Coronary artery (tissue), 2 donors: Measurements from ENCODE around the gene ARMC3.

Experiments
- DNase-seq: peaks from one replicate; pipeline ENCODE4 v3.0.0-alpha.2; 2017; ENCODE audit warnings: low spot score
- H3K27ac ChIP-seq, 2 donors: fragments of 200-600 bp; sonication (generic); one replicate each; pipeline ENCODE4 v1.5.1; 2016 to 2019
- H3K4me3 ChIP-seq: fragments of 200-600 bp; sonication (generic); 2 replicates; pipeline ENCODE4 v1.5.1; 2016; ENCODE audit warnings: mild to moderate bottlenecking, moderate library complexity
- CTCF ChIP-seq: fragments of 200-600 bp; sonication (generic); IDR thresholded peaks from one replicate; pipeline ENCODE4 v1.5.1; 2019; ENCODE audit warnings: antibody characterized with exemption

ARMC3 gene

GRCh38 chr10:23051855-23052331, 124.0 kb downstream of the ARMC3 start:
- no peak for DNase-seq
- no peak for TF ChIP-seq CTCF
- Histone ChIP-seq H3K27ac (no peak overlapping the region), H3K4me3 (no peak overlapping the region)

GRCh38 chr10:23053036-23053435, 125.2 kb downstream of the ARMC3 start:
- no peak overlapping the region for H3K27ac ChIP-seq
- TF ChIP-seq CTCF, result no peak
- no peak for DNase-seq
- H3K4me3 ChIP-seq, result no peak overlapping the region

- TF ChIP-seq CTCF, result no peak
- Histone ChIP-seq H3K27ac (no peak overlapping the region), H3K4me3 (no peak overlapping the region)
- no peak for DNase-seq
Observed at GRCh38 chr10:23055424-23056185, 127.8 kb downstream of the ARMC3 start.

GRCh38 chr10:23056186-23056579, 128.3 kb downstream of the ARMC3 start:
- no peak overlapping the region for H3K27ac ChIP-seq
- no peak for TF ChIP-seq CTCF
- H3K4me3 ChIP-seq, result no peak overlapping the region
- no peak for DNase-seq

GRCh38 chr10:23058366-23058765, 130.5 kb downstream of the ARMC3 start:
- TF ChIP-seq CTCF, result no peak
- no peak overlapping the region for H3K27ac ChIP-seq
- DNase-seq, result no peak
- no peak overlapping the region for H3K4me3 ChIP-seq

GRCh38 chr10:23060918-23061317, 133.1 kb downstream of the ARMC3 start:
- no peak overlapping the region for H3K27ac ChIP-seq
- DNase-seq, result no peak
- H3K4me3 ChIP-seq, result no peak overlapping the region
- TF ChIP-seq CTCF, result no peak
